HG03159 (cell line): ENCODE results near the gene RBBP5.
A peak's percentile ranks its signal among the peaks of the same experiment; 100 is the strongest.
"Not testable (repeated sequence)": the region's sequence is repeated elsewhere in the genome, so short reads cannot be mapped to it uniquely, and the experiment has no call there.

Experiments used
- ATAC-seq: cut with Tn5 transposase; IDR thresholded peaks from one replicate; pipeline ENCODE4 v1.9.1; 2021; ENCODE audit warnings: mild to moderate bottlenecking, moderate library complexity; ENCODE audit not compliant: unreplicated experiment

RBBP5 gene

GRCh38 chr1:205121660-205122488 lies at the start of gene RBBP5:
TSS of gene RBBP5 (minus strand) at chr1:205121978. CDS start at chr1:205121873, 105 bp downstream.
- ATAC-seq: peak; percentile 86

GRCh38 chr1:205171369-205171768 lies 49.6 kb upstream of the RBBP5 start:
- no peak for ATAC-seq

- ATAC-seq: no peak
Observed at GRCh38 chr1:205170532-205171269, 48.9 kb upstream of the RBBP5 start.

GRCh38 chr1:205169248-205169647 lies 47.5 kb upstream of the RBBP5 start:
- no peak for ATAC-seq

- no peak for ATAC-seq
Observed at GRCh38 chr1:205168291-205168690, 46.5 kb upstream of the RBBP5 start.

- ATAC-seq: no peak
Observed at GRCh38 chr1:205162301-205162700, 40.5 kb upstream of the RBBP5 start.

- ATAC-seq: no peak
Observed at GRCh38 chr1:205161076-205161475, 39.3 kb upstream of the RBBP5 start.

- ATAC-seq: no peak
Observed at GRCh38 chr1:205158048-205158616, 36.4 kb upstream of the RBBP5 start.

- ATAC-seq: not testable (repeated sequence)
Observed at GRCh38 chr1:205155665-205156377, 34.0 kb upstream of the RBBP5 start.

GRCh38 chr1:205152505-205152904 lies 30.7 kb upstream of the RBBP5 start:
- ATAC-seq: no peak

GRCh38 chr1:205150651-205151428 lies 29.1 kb upstream of the RBBP5 start:
- ATAC-seq: no peak

- ATAC-seq: no peak
Observed at GRCh38 chr1:205147191-205147835, 25.5 kb upstream of the RBBP5 start.

- ATAC-seq: no peak
Observed at GRCh38 chr1:205144751-205145150, 23.0 kb upstream of the RBBP5 start.

- ATAC-seq: no peak
Observed at GRCh38 chr1:205144046-205144720, 22.4 kb upstream of the RBBP5 start.

GRCh38 chr1:205142102-205142469 lies 20.3 kb upstream of the RBBP5 start:
- ATAC-seq: no peak

GRCh38 chr1:205141236-205142101 lies 19.7 kb upstream of the RBBP5 start:
- ATAC-seq: peak; percentile 58

GRCh38 chr1:205140113-205140512 lies 18.3 kb upstream of the RBBP5 start:
- no peak for ATAC-seq

GRCh38 chr1:205137901-205138300 lies 16.1 kb upstream of the RBBP5 start:
- no peak for ATAC-seq
